Activated CD4-positive, alpha-beta T cell treated with anti-CD3 and anti-CD28 coated beads, Interleukin-2, amount 50 U/mL, for 24 hours (primary cell): ENCODE measurements around the gene CPED1.
A peak's percentile ranks its signal among the peaks of the same experiment; 100 is the strongest.
"Not testable (repeated sequence)": the region's sequence is repeated elsewhere in the genome, so short reads cannot be mapped to it uniquely, and the experiment has no call there.

Source experiments
- DNase-seq, 2 donors: peaks; one replicate each; pipeline ENCODE4 v3.0.0-alpha.2; 2020; ENCODE audit warnings: low read depth in 1 of 2, low spot score in 1 of 2

Gene CPED1

DNA sequence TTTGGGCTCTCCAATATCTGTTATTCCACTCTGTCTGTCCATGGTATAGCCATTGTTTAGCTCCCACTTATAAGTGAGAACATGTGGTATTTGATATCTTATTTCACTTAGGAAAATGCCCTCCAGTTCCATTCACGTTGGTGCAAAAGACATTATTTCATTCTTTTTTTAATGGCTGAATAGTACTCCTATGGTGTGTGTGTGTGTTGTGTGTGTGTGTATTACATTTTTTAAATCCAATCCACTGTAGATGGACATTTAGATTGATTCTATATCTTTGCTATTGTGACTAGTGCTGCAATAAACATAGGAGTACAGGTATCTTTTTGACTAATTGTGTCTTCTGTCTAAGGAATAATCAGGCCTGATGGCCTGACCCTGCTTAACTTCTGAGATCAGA is 7.4 kb upstream of the CPED1 start:
- no peak for DNase-seq

DNA sequence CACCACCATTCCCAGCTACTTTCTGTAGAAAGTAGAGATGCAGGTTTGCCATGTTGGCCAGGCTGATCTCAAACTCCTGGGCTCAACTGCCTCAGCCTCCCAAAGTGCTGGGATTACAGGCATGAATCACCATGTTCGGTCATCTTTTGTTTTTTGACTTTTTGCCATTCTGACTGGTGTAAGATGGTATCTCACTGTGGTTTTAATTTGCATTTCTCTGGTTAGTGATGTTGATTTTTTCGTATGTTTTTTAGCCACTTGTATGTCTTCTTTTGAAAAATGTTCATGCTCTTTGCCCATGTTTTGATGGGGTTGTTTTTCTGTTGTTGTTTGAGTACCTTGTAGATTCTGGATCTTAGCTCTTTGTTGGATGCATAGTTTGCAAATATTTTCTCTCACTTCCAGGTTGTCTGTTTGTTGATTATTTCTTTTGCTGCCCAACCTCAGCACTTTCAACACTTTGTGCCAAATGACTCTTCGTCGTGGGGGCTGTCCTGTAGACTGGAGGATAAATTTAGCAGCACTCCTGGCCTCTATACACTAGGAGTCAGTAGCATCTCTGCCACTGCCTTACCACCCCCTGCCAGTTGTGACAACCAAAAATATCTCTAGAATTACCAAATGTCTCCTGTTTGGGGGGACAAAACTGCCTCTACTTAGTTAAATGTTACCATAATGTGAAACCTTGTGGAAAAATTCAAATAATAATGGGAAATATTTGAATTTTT is 6.5 kb upstream of the CPED1 start:
- no peak for DNase-seq

DNA sequence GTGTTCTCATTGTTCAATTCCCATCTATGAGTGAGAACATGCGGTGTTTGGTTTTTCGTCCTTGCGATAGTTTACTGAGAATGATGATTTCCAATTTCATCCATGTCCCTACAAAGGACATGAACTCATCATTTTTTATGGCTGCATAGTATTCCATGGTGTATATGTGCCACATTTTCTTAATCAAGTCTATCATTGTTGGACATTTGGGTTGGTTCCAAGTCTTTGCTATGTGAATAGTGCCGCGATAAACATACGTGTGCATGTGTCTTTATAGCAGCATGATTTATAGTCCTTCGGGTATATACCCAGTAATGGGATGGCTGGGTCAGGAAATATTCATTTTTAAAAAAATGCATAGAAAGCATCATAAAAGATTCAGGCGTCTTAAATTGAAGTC is 4.9 kb upstream of the CPED1 start:
- DNase-seq = not testable (repeated sequence)

DNA sequence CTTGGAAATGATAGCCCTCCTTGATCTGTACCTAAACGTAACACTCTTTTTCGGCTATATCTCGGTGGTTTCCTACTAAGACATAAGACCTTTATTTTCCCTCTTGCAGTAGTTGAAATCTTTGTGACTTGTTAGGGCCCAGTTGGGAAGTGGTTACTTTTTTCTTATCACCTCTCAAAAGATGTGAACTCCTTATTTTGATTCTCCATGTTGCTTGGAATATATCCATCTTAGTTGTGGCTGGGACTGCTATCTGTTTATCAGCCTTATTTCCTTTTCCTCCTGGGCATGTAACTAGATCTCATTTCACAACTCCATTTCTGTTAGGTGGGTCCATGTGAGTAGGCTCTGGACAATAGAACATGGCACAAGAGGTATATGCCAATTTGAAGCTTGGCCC is 4.1 kb upstream of the CPED1 start:
- DNase-seq = no peak

DNA sequence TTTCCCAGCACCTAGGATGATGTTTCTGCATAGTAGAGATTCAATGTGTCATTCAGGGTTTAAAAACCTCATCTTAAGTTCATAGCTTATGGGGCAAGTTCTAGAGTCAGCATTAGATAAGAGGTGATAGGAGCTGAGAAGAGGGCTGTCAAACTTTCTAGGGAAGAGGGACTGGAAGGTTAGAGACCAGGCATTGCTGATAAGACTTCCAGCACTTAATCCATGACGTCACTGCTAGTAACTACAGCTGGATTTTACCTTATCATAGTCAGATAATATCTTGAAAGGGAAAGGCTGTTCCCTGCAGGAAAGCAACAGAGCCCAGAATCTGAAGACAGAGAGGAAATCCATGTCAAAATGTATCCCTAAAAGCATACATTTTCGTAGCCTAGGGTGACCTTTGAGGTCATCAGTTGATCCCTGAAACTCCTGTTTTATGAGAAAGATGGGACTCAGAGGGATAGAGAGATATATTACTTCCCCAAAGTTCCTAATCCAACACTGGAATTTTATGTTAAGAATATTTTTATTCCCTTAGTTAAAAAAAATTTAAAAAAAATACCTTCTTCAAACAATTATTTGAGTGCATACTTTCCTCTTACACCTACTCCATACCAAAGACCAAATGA is 3.3 kb upstream of the CPED1 start:
- DNase-seq = no peak

DNA sequence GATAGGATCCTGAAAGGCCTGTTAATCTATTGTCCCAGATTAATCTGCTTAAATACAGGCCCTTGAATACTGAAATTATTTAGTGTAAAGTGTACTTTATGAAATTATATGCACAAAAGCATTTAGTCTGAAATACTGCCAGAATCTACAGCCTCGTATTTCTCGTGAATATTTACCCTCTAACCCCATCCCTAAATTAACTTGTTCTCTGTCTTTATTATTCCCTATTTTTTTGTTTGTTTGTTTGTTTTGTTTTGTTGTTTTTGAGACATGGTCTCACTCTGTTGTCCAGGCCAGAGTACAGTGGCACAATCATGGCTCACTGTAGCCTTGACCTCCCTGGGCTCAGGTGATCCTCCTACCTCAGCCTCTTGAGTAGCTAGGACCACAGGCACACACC is 2.7 kb upstream of the CPED1 start:
- DNase-seq = no peak

DNA sequence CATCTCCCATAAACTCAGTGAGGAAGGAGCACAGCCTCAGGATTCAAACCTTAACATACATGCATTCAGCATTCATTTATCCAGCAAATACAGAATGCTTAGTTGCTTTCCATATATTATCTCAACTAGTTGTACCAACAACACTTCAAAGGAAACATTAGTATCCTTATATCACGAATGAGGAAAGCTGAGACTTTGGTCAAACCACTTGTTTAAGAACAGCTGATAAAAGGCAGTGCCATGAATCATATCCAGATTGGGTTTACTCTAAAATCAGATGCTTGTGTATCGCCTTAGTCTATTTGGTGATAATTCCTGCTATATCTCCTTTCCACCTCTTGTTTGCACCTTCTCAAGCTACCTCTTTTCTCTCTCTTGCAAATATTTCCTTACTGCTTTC is 1.9 kb upstream of the CPED1 start:
- no peak for DNase-seq

DNA sequence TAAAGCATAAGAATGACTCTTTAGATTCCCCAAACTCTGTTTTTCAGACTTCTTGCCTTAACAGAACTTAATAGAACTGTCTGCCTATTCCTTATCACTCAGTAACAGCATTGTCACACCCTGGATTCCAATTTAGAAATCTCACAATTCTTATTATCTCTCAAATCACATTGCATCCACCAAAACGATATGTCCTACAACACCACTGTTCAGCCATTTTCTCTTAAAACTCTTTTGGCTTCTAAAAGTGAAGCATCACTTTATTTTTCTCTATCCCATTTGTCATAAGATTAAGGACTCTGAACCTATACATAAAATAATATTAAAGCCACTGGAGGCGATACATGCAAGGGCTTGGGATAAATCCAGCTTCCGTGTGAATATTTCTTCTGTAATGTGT is 1.2 kb upstream of the CPED1 start:
- no peak for DNase-seq

DNA sequence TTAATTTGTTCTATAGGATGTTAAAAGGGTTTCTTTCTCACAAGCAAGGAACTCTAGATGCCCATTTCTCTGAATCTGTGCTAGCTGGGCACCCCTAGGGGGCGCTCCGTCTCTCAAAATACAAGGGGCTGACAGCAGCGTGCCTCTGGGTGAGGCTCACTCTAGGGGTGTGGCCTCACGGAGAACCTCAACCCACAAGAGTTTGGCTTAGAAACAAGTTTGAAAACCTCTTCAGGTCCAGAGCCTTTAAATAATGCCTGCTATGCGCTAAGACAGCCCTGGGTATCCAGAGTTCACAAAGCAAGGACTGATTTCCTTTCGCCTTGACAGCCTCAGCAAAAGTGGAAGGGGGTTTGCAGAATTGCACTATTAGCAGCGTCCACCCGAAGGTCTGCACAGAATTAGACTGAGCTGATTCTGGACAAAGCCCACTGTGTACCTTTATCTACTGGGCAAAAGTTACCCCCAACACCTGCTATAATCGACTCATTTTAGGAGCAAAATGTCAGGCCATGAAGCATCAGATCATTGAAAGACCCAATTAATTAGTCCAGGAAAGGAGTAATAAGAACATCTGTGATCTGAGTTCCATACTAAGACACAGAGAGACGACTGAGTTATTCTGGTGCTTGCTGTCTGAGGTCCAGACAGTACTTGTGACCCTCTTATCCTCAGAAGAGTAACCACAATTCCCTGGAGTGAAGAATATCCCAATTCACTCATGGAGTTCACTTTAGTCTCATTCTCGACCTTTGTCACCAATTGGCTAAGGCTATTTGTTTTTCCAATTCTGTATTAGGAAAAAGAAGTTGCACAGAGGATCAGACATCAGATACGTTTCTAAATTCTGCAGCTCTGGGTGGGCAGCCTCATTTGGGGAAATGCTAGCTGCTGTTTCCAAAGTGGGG is 574 bp upstream of the CPED1 start:
- peak; percentile 51 to 78 for DNase-seq

DNA sequence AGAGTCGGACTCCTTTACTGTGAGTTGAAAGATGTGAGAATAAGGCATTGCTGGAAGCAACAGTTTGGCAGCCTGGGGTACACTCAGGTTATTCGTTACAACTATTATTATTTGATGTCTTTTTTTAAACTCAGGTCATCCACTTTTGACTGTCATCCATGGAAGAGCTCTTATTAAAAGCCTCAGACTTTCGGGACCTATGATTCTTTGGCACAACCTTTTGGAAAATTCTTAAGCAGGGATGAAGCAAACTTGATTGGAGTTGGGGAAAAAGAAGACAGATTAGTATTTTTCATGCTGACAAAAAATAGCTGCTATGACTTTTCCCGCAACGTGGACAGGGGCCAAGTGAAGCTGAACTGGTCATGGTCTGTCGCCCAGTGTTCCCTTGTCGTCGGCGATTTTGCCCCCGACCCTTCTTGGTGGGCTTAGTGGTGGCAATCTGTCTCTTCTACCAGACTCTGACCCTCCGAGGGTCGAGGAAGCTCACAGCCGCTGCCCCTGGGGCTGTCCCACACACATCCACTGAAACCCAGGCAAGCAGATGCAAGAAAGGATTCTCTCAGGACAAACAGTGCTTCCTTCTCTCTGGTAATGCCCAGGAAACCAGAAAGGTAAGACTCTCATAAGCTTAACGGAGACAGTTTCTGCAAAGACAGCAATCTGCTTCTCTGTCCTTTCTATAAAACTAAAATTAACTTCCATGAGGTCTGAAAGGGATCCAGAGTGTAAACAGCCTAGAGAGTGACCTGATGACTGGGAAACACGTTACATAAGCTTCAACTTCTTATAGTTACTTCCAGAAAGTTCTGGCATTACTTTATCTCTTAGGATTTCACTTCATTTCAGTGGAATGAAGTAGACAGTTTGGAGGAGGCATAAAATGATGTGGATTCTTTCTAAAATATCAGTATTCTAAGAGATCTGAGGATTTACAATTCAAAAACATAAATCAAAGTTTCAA is 1.0 kb downstream of the CPED1 start:
- DNase-seq = no peak

DNA sequence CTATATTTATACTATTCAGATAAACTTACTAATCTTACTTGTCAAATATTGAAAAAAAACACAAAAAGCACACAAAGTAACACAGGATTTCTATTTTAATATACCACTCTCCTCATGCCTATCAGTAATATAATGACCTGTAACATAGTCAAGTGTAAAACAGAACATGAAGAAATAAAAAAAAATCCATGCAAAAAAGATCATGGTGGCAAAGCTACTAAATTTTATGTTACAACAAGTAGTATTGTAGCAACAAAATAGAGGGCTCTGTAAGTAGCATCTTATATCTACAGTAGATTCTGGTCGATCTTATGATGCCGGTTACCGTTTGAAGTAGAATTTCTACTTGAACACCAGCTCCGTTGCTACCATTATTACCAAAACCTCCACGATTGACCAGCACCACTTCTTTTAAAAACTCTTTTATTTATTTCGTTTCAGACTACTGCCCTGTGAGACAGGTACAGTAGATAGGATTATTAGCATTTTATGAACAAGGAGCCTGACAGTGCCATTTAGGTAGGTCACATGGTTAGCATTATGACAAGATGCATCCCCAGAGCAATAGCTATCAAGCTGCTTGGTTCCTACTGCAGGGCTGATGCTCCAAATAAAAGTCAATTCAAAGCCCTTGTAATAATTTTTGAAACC is 2.1 kb downstream of the CPED1 start:
- no peak for DNase-seq

DNA sequence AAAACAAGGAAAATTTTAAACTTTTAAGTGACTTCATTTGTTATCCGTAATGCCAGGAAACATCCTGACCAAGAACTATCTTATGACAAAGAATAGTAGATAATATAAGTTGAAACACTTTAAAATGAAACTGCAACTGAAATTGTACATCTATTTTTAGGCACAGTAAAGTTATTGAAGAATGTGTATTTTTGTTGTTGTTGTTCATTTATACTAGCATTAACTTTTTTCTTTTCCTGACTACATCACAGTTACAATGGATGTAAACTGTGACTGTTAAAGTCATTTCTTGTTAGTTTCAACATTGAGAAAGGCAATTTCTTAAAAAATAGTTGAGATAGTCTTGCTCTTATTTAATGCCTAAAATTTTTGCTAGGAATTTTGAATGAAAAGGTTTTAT is 2.6 kb downstream of the CPED1 start:
- no peak for DNase-seq

DNA sequence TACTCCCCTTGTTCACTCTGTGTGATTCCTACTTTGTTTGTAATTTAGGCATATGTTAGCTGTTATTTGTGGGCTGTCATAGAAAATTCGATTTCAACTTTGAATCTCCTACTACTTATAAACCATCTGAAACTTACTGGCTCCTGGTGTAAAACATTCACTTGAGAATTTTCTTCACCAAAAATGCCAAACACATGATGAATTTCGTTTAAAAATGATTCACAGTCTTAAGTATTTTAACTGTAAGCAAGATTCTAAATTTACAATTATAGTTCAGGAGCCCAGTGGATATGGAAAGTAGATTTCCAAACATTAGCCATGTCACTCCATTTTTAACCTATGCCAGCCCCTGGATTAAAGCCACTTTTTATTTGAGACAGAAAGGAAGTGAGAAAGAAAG is 3.1 kb downstream of the CPED1 start:
- DNase-seq = no peak

DNA sequence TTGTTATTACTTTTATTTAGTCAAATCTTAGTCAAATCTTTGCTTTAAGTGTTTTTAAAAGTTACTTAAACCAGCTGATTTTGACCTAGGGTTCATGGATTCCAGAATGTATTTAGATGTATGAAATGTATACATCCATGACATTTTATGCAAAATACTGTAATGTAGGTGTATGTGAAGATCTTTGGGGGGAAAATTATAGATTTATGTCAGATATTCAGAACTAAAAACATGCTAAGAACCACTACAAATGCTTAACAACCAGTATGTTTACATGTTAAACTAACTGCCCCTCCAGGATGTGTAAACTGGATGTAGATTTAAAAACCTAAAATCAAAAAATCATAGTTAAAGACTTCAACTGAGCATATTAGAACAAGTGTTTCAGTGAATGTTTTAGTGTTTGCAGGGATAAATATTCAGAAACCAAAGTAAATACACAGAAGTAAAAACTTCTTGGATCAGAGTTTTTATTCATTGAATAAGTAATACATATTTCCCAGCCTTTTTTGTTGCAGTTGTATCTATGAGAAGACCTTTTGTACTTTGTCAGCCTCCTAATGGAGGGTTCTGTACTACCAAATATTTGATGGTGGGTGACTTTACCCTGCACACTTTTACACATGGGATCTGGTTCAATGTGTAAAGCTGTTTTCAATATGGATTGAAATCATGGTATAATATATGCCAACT is 3.9 kb downstream of the CPED1 start:
- no peak for DNase-seq

DNA sequence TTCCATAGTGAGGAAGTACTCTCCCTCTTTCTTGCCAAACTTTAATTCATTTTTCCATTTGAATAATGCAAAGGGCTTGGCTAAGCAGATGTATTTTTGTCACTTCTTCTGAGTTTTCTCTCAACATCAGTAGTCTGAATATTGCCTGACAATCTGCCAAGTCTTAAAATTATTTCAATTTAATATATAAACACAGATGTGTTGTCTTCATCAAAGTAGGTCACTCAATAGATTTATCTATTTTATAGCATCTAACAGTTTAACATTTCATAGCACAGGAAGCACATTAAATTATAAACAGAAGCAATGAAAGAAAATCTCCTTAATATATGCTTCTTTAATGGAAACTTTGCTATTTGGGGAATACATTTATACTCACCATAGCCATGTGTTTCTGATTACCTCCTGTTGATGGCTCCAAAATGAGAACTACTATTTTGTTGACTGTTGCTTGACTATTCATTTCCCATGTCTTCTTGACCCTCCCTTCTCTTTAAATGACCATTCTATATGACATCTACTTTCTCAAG is 4.5 kb downstream of the CPED1 start:
- DNase-seq = no peak

DNA sequence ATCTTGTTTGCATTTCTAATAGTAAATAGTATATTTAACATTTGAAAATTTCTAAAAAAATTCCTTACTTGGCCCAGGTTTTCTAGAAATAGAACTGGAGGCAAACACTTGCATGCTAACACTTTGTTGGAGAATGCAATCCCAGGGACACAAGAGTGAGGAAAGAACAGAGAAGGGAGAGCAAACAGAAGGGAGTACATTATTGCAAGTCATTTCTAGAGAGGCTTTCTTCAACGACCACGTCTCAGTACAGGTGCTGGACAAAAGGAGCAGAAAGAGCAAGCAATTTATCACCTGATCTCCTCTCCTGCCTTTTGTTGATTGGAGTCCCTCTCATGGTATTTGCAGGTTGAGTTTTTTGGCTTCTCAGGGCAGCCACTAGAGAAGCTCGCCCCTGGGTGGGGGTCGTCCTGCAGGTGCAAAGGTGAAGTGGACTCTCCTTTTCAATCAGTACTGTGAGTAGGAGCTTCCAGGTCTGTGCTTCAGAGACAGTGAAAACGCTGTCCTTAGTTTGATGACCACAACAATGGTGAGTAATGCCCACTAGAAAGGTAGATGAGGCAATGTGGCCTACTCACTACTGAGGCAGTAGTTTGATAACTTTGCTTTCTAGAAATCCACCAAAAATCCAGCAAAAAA is 5.2 kb downstream of the CPED1 start:
- no peak for DNase-seq

DNA sequence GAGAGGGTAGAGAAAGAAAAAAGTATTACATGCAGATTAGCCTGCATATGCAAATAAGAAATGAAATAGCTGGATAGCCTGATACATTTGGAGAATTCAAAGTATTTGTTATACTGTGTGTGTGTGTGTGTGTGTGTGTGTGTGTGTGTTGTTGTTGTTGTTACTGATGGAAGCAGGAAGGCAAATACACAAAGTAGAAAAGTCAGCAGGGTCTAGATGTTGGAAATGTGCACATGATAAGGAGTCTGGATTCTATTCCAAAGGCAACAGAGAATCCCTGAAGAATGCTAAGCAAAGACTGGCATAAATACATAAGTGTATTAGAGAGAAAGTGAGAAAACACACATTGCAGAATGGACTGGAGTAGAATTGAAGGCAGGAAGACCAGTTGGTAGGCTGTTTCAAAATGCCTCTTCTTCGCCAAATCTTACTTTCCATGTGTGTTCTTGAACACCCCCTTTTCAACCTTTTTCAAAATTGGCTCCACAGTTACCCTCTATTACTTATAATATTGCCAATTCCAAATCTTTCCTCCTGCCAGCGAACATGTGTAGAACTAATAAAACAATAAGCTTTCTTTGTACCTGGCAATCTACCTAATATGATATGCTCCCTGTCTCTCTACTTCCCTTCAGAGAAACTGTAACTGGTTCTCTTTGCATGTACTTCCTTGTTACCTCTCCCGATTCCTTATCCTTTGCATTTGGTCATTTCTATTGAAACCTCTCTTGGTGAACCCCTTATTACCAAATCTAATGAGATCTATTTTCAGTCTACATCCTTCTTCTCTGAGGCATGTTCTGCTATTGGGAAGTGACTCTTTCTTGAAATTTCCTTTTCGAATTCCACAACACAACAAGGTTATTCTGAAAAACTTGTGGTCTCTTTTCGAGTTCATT is 6.2 kb downstream of the CPED1 start:
- no peak for DNase-seq

DNA sequence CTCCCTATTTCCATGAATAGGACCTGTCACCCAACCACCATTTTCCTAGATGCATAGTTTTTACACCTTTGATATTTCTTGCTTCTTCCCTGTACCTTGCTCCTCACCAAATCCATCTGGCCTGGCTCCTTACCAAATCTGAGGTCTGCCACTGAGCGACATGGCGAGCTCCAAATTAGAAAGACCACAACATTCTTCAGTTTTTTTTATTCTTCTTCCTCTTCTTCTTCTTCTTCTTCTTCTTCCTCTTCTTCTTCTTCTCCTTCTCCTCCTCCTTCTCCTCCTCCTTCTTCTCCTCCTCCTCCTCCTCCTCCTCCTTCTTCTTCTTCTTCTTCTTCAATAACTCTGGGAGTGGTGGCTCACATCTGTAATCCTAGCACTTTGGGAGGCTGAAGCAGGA is 7.1 kb downstream of the CPED1 start:
- no peak for DNase-seq
